Measurements from ENCODE around the gene KIF5C.

The KIF5C gene

DNA sequence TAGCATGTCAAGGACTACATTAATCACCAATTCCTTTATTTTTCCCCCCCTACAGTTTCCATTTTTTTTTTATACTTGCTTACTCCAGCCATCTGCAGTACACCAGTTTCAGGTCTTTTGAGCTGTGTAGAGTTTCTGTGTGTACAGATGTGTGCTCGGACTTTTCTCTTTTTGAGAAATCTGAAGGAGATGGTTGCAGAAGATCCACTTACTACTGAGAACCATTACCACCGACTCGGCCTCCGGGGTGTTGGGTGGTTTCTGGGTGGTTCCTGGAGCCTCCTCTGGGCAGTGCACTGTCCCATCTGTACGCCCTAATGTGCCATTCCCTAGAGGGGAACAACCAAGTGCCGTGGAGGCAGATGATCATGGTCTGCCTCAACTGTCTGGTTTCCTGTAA, 148.1 kb downstream of the KIF5C start:
- no peak overlapping the region for H2BK5ac ChIP-seq (ENCODE audit: low read depth, low read length, poor library complexity, severe bottlenecking)
- no peak overlapping the region for H4K91ac ChIP-seq (ENCODE audit: low read length)
- H3K27ac ChIP-seq (ENCODE audit: low read length, poor library complexity, severe bottlenecking): no peak overlapping the region
- no peak overlapping the region for H2BK120ac ChIP-seq (ENCODE audit: low read depth, low read length)
- no peak for DNase-seq
- no peak overlapping the region for H3K14ac ChIP-seq (ENCODE audit: low read length in 2 of 2)
- H3K9ac ChIP-seq (ENCODE audit: low read length): no peak overlapping the region
- no peak overlapping the region for H3K4me2 ChIP-seq (ENCODE audit: low read length, poor library complexity, severe bottlenecking)
- H2BK12ac ChIP-seq (ENCODE audit: low read length in 2 of 2): no peak overlapping the region
- no peak overlapping the region for H3K23ac ChIP-seq (ENCODE audit: low read length in 2 of 2)
- H3K36me3 ChIP-seq (ENCODE audit: control insufficient read depth in 1 of 2, insufficient read depth in 2 of 2, low read depth in 1 of 2, low read length in 2 of 2): no peaks in the 10 kb centered on the region
- no peak overlapping the region for H3K4me3 ChIP-seq (ENCODE audit: insufficient read depth in 1 of 2, low read depth in 1 of 2, low read length in 2 of 2)
- H3K4me1 ChIP-seq (ENCODE audit: control insufficient read depth, insufficient read depth, low read depth, low read length): no peaks in the 10 kb centered on the region
- no peak overlapping the region for H3K4ac ChIP-seq (ENCODE audit: low read depth in 1 of 2, low read length in 2 of 2)
- no peaks in the 10 kb centered on the region for H3K79me1 ChIP-seq (replicated peaks; ENCODE audit: low read length, poor library complexity, severe bottlenecking)
- H3K27me3 ChIP-seq (ENCODE audit: control insufficient read depth in 1 of 2, insufficient read depth in 1 of 2, low read length in 2 of 2): peaks cover 0 to 47% of the 10 kb centered on the region in 2 experiments
- no peak overlapping the region for H2BK15ac ChIP-seq (ENCODE audit: low read depth, poor library complexity, severe bottlenecking)
- no peak overlapping the region for H2AK5ac ChIP-seq (ENCODE audit: low read length, severe bottlenecking)
- no peak overlapping the region for H2AFZ ChIP-seq (ENCODE audit: low read depth, low read length)
- no peak overlapping the region for H3K18ac ChIP-seq (ENCODE audit: low read depth in 1 of 2, low read length in 2 of 2)
- WGBS: 91% methylated on average over 4 of the region's 6 CpGs
- H3K9me3 ChIP-seq (ENCODE audit: control insufficient read depth, low read length): no peaks in the 10 kb centered on the region
- no peak overlapping the region for H4K8ac ChIP-seq (ENCODE audit: low read length)

DNA sequence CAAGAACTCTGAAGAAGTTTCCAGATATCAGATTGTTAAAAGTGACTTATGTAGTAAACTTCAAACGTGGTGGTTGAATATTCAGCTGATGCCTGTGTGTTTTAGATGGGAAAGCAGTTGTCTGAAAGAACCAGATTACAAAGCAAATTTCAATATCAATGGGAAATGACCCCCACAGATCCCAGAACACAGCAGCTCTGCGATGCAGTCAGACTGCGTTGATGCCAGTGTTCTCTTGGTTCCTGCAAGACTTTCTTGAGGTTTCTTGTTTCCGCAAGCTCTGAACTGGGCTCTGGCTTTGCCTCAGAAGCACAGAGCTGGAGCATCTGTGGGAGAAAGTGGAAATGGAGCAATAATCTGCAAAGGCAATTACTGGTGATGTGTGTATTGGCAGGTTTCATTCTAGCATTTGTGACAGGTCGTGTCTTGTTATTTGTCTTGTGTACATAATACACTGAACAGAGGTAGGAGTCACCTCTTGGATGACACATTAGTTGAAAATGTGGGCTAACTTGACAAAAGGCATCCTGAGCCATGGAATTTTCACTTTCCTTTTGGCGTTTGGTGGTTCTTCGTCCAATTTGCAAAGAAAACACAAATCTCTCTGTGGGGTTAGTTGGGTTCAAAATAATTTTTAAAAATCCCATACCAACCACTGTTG, 152.7 kb downstream of the KIF5C start:
- H3K79me1 ChIP-seq (replicated peaks; ENCODE audit: low read length, poor library complexity, severe bottlenecking): no peaks in the 10 kb centered on the region
- H3K9ac ChIP-seq (ENCODE audit: low read length): no peak overlapping the region
- WGBS: 63% methylated on average over 6 of the region's 7 CpGs
- H4K91ac ChIP-seq (ENCODE audit: low read length): no peak overlapping the region
- no peak overlapping the region for H4K8ac ChIP-seq (ENCODE audit: low read length)
- H3K4me1 ChIP-seq (ENCODE audit: control insufficient read depth, insufficient read depth, low read depth, low read length): no peaks in the 10 kb centered on the region
- H3K36me3 ChIP-seq (ENCODE audit: control insufficient read depth in 1 of 2, insufficient read depth in 2 of 2, low read depth in 1 of 2, low read length in 2 of 2): no peaks in the 10 kb centered on the region
- no peak overlapping the region for H3K4me3 ChIP-seq (ENCODE audit: insufficient read depth in 1 of 2, low read depth in 1 of 2, low read length in 2 of 2)
- no peak overlapping the region for H3K4me2 ChIP-seq (ENCODE audit: low read length, poor library complexity, severe bottlenecking)
- H3K18ac ChIP-seq (ENCODE audit: low read depth in 1 of 2, low read length in 2 of 2): no peak overlapping the region
- H3K23ac ChIP-seq (ENCODE audit: low read length in 2 of 2): no peak overlapping the region
- H2AFZ ChIP-seq (ENCODE audit: low read depth, low read length): no peak overlapping the region
- H3K27ac ChIP-seq (ENCODE audit: low read length, poor library complexity, severe bottlenecking): no peak overlapping the region
- H3K4ac ChIP-seq (ENCODE audit: low read depth in 1 of 2, low read length in 2 of 2): no peak overlapping the region
- H3K9me3 ChIP-seq (ENCODE audit: control insufficient read depth, low read length): no peaks in the 10 kb centered on the region
- H2BK5ac ChIP-seq (ENCODE audit: low read depth, low read length, poor library complexity, severe bottlenecking): no peak overlapping the region
- H2BK15ac ChIP-seq (ENCODE audit: low read depth, poor library complexity, severe bottlenecking): no peak overlapping the region
- no peak overlapping the region for H2AK5ac ChIP-seq (ENCODE audit: low read length, severe bottlenecking)
- DNase-seq: no peak
- no peak overlapping the region for H2BK120ac ChIP-seq (ENCODE audit: low read depth, low read length)
- peaks cover 14 to 87% of the 10 kb centered on the region in 2 experiments for H3K27me3 ChIP-seq (ENCODE audit: control insufficient read depth in 1 of 2, insufficient read depth in 1 of 2, low read length in 2 of 2)
- no peak overlapping the region for H2BK12ac ChIP-seq (ENCODE audit: low read length in 2 of 2)
- no peak overlapping the region for H3K14ac ChIP-seq (ENCODE audit: low read length in 2 of 2)

DNA sequence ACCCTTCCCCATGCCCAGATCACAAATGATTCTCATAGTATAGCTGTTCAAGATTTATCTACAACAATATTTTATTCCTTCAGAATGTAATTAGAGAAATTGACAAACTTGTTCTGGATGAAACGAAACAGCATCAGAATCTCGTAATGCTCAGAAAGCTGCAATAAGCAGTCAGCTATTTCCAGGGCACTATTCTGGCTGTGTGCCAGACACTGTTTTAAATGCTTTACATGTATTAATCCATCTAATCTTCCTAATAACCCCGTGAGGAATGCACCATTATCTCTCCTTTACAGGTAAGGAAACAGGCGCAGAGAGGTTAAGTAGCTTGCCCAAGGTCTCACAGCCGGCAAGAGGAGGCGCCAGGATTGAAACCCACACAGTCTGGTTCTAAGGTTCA, 153.3 kb downstream of the KIF5C start:
- WGBS: 87% methylated on average over 5 of the region's 6 CpGs
- no peak overlapping the region for H3K14ac ChIP-seq (ENCODE audit: low read length in 2 of 2)
- no peak overlapping the region for H2AFZ ChIP-seq (ENCODE audit: low read depth, low read length)
- H3K27ac ChIP-seq (ENCODE audit: low read length, poor library complexity, severe bottlenecking): no peak overlapping the region
- H3K79me1 ChIP-seq (replicated peaks; ENCODE audit: low read length, poor library complexity, severe bottlenecking): no peaks in the 10 kb centered on the region
- H3K4me1 ChIP-seq (ENCODE audit: control insufficient read depth, insufficient read depth, low read depth, low read length): no peaks in the 10 kb centered on the region
- no peak for DNase-seq
- H3K9me3 ChIP-seq (ENCODE audit: control insufficient read depth, low read length): no peaks in the 10 kb centered on the region
- H2AK5ac ChIP-seq (ENCODE audit: low read length, severe bottlenecking): no peak overlapping the region
- no peak overlapping the region for H3K4me3 ChIP-seq (ENCODE audit: insufficient read depth in 1 of 2, low read depth in 1 of 2, low read length in 2 of 2)
- no peak overlapping the region for H2BK15ac ChIP-seq (ENCODE audit: low read depth, poor library complexity, severe bottlenecking)
- no peak overlapping the region for H2BK5ac ChIP-seq (ENCODE audit: low read depth, low read length, poor library complexity, severe bottlenecking)
- no peak overlapping the region for H3K23ac ChIP-seq (ENCODE audit: low read length in 2 of 2)
- no peak overlapping the region for H3K4ac ChIP-seq (ENCODE audit: low read depth in 1 of 2, low read length in 2 of 2)
- H4K91ac ChIP-seq (ENCODE audit: low read length): no peak overlapping the region
- H4K8ac ChIP-seq (ENCODE audit: low read length): no peak overlapping the region
- no peaks in the 10 kb centered on the region for H3K36me3 ChIP-seq (ENCODE audit: control insufficient read depth in 1 of 2, insufficient read depth in 2 of 2, low read depth in 1 of 2, low read length in 2 of 2)
- no peak overlapping the region for H3K4me2 ChIP-seq (ENCODE audit: low read length, poor library complexity, severe bottlenecking)
- no peak overlapping the region for H2BK120ac ChIP-seq (ENCODE audit: low read depth, low read length)
- H3K27me3 ChIP-seq (ENCODE audit: control insufficient read depth in 1 of 2, insufficient read depth in 1 of 2, low read length in 2 of 2): peaks cover 18 to 86% of the 10 kb centered on the region in 2 experiments
- H3K9ac ChIP-seq (ENCODE audit: low read length): no peak overlapping the region
- H2BK12ac ChIP-seq (ENCODE audit: low read length in 2 of 2): no peak overlapping the region
- no peak overlapping the region for H3K18ac ChIP-seq (ENCODE audit: low read depth in 1 of 2, low read length in 2 of 2)

DNA sequence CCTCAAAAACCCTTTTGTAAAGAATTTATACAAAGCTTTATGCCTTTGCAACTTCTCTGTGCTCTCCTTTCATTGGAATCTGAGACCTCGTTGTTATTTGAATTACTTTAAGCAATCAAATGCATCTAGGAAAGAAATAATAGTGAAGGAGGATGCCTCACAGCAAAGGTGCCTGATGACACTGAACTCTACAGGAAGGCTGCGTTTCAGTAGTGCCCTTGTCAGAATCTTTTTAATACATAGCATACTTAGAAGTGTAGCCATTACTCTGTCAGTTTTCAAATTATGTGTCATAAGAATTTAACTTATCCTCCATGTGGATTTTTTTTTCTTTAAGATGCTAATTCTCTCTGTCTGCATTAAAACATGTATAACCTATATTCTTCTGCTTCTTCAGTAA, 153.9 kb downstream of the KIF5C start:
- H2AK5ac ChIP-seq (ENCODE audit: low read length, severe bottlenecking): no peak overlapping the region
- no peaks in the 10 kb centered on the region for H3K36me3 ChIP-seq (ENCODE audit: control insufficient read depth in 1 of 2, insufficient read depth in 2 of 2, low read depth in 1 of 2, low read length in 2 of 2)
- no peak overlapping the region for H2BK12ac ChIP-seq (ENCODE audit: low read length in 2 of 2)
- no peak overlapping the region for H3K14ac ChIP-seq (ENCODE audit: low read length in 2 of 2)
- H3K79me1 ChIP-seq (replicated peaks; ENCODE audit: low read length, poor library complexity, severe bottlenecking): no peaks in the 10 kb centered on the region
- H3K23ac ChIP-seq (ENCODE audit: low read length in 2 of 2): no peak overlapping the region
- H3K27ac ChIP-seq (ENCODE audit: low read length, poor library complexity, severe bottlenecking): no peak overlapping the region
- H3K18ac ChIP-seq (ENCODE audit: low read depth in 1 of 2, low read length in 2 of 2): no peak overlapping the region
- H4K8ac ChIP-seq (ENCODE audit: low read length): no peak overlapping the region
- H2BK15ac ChIP-seq (ENCODE audit: low read depth, poor library complexity, severe bottlenecking): no peak overlapping the region
- no peaks in the 10 kb centered on the region for H3K4me1 ChIP-seq (ENCODE audit: control insufficient read depth, insufficient read depth, low read depth, low read length)
- no peak overlapping the region for H3K4me2 ChIP-seq (ENCODE audit: low read length, poor library complexity, severe bottlenecking)
- 88% methylated on average over 1 of the region's 2 CpGs for WGBS
- no peak for DNase-seq
- peaks cover 23 to 86% of the 10 kb centered on the region in 2 experiments for H3K27me3 ChIP-seq (ENCODE audit: control insufficient read depth in 1 of 2, insufficient read depth in 1 of 2, low read length in 2 of 2)
- H2BK5ac ChIP-seq (ENCODE audit: low read depth, low read length, poor library complexity, severe bottlenecking): no peak overlapping the region
- H3K9me3 ChIP-seq (ENCODE audit: control insufficient read depth, low read length): no peaks in the 10 kb centered on the region
- no peak overlapping the region for H3K4ac ChIP-seq (ENCODE audit: low read depth in 1 of 2, low read length in 2 of 2)
- H4K91ac ChIP-seq (ENCODE audit: low read length): no peak overlapping the region
- H2BK120ac ChIP-seq (ENCODE audit: low read depth, low read length): no peak overlapping the region
- H3K4me3 ChIP-seq (ENCODE audit: insufficient read depth in 1 of 2, low read depth in 1 of 2, low read length in 2 of 2): no peak overlapping the region
- H2AFZ ChIP-seq (ENCODE audit: low read depth, low read length): no peak overlapping the region
- no peak overlapping the region for H3K9ac ChIP-seq (ENCODE audit: low read length)

All from mesenchymal stem cell (in vitro differentiated cells and primary cell).